NK-92 (cell line): ENCODE measurements around the gene ARHGEF19.
"Not testable (repeated sequence)": the region's sequence is repeated elsewhere in the genome, so short reads cannot be mapped to it uniquely, and the experiment has no call there.

Experiments
- DNase-seq: peaks from one replicate; lab custom pipeline; 2025; ENCODE audit not compliant: unreplicated experiment; lab: John Stamatoyannopoulos, UW

ARHGEF19 gene

DNA sequence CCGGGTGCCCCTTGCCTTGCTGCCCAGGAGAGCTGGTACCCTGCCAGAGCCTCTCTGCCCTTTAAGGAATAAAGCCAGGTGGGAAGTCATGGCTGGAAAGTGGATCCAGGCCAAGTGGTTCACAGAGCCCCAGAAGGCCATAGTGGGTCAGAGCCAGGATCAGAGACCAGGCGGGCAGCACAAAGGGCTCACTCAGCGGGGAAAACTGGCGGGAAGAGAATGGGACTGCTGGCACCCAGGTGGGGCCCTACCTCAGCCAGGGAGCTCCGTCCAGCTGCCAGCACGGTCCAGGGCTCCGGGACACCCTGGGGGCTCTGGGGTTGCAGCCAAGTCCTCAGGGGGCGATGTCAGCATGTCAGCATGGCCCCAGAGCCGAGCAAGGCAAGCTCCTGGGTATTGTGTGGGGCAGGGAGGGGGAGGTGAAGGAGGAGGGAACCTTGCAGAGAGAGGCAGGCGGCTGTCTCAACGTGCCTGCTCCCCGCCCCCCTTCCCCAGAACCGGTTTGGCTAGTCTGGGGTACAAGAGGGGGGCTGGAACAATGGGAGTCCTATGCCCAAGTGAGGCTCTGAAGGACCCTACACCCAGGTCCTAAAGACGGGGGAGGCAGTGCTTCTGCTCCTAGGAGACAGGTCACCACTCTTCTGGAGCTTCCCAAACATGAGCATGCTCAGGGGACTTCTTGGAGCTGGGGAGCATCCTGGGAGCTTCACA, at the start of gene ARHGEF19:
Gene ARHGEF19, minus strand, starts transcription at position 402 of the 711 bp plus-strand sequence. CDS start 3,598 bp downstream, outside the sequence.
- no peak for DNase-seq

DNA sequence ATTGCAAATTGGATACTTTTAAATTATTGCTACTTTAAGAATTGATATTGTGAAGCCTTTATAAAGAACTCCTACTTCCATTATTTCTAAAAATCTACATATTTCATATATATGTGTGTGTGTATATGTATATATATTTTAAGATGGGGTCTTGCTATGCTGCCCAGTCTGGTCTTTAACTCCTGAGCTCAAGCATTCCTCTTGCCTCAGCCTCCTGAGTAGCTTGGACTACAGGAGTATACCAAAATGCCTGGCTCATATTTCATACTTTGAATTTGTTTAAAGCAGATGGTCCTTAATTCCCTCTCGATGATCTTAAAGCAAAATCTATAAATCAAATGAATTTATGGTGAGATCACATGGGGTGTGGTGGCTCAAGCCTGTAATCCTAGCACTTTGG, 49.6 kb upstream of the ARHGEF19 start:
- DNase-seq, result no peak

DNA sequence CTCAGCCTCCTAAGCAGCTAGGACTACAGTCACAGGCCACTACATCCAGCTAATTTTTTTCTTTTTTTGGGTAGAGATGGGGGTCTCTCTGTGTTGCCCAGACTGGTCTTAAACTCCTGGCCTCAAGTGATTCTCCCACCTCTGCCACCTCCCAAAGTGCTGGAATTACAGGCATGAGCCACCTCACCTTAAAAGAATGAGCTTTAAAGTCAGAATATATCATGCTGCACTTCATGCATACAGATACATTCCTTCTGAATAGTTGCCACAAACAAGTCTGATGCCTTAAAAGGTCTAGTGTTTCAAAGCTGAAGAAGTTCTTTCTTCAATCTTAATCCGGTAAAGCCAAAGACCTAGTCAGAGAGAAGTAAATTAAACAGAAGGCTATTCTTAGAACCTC, 48.4 kb upstream of the ARHGEF19 start:
- no peak for DNase-seq

DNA sequence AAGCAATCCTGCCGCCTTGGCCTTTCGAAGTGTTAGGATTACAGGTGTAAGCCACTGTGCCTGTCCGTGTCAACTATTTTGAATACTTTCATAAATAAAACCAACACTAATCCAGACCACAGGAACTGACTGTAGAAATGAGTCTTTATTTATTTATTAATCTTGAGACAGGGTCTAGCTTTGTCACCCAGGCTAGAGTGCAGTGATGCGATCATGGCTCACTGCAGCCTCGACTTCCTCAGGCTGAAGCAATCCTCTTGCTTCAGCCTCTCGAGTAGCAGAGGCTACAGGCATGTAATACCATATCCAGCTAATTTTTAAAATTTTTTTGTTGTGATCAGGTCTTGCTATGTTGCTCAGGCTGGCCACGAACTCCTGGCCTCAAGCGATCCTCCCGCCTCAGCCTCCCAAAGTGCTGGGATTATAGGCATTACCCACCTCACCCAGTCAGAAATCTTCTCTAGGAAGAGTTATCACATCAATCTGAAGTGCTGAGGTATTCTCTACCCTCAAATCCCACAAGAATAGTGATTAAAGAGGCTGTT, 46.2 kb upstream of the ARHGEF19 start:
- DNase-seq, result no peak

DNA sequence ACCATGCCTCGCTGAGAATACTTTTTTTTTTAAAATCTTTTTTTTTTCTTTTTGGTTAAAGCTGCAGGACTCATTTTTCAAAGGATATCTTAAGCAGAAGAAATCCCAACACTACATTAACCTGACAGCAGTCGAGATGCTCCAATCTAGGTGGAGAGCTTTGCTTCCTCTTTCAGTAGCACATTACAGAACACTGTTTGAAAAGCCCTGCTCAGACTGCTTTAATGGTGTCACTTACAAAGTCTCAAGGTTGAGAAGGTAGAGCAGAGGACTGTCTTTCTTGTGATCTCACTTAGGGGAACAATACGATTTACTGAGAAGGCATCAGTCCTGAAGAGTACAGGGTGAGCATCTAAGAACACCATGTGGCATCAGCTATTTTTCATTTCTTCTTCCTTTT, 45.5 kb upstream of the ARHGEF19 start:
- DNase-seq, result no peak

DNA sequence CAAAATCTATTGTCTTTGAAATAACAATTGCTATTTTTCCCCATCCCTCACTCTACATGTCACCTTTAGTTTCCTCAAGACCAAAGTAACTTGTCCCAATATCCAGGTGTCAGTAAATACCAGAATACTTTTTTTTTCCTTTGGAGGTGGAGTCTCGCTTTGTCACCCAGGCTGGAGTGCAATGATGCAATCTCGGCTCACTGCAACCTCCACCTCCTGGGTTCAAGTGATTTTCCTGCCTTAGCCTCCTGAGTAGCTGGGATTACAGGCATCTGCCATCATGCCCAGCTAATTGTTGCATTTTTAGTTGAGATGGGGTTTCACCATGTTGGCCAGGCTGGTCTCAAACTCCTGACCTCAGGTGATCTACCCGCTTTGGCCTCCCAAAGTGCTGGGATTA, 45.1 kb upstream of the ARHGEF19 start:
- DNase-seq, result not testable (repeated sequence)

DNA sequence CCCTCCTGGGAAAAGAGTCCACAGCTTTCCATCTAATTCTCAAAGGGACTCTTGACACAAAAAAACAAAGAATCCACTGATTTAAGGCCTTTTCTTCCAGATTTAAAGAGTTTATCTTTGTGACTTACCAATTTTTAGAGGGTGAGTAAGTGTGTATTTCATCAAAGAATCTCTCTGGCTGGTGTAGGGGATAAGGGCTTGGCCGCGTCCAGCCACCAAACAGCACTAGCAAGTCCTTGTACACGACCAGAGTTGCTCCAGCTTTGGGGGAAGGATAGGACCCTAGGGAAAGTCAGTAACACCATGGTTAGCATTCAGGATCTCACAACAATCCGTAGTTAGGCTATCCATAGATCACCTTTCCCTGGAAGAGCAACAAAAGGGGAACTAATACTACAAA, 44.0 kb upstream of the ARHGEF19 start:
- no peak for DNase-seq

DNA sequence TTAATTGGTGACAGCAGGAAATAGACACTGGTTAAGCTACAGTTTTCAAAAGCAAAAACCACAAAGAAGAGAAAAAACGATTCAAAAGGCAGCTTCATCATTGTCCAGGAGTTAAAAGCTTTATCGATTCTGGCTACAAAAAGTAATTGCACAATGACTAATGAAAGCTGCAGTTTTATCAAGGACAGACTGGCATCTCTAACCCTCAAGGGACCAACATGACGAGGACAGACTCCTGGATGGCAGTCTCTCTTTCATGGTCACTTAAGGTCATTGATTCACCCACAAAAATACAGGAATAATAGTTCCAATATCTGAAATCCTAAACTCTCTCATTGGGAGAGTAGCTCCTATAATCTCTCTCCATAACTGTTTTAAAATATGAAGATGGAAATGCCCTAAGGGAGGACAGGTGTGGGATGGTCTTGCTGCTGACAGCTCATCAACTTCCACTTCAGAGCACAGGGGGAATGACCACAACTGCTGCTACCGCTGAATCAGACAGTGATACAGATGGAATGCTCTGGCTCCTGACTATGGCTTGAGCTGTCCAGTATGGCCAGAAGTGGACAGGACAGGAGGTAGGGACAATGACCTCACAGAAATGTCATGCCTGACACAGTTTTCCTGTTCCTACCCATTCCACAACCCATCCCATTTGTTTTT, 41.9 kb upstream of the ARHGEF19 start:
- DNase-seq, result no peak

DNA sequence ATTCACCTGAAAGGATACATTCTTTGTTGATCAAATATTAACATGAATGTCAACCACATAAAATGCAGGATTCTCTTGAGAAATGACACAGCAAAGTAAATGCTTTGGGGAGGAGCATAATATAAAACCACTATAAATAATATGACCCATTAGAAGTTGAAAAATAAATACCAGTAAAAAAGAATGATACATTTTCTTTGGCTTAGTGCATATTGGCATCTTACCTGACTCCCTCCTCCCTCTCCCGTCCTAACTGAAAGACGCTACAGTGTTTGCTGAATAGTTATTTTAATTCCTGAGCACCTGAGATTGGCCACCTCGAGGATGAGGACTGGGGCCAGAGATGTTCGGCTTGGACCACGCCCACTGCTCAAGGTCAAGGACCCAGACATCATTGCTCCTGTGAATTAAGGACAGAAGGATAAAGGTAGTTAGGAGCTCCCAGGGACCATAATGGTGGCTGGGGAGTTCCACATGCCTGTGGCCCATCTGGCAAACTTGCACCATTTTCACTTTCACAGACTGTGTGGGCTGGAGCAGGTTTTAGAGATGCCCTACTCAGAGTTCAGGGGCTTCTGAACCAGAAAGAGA, 41.0 kb upstream of the ARHGEF19 start:
- no peak for DNase-seq

DNA sequence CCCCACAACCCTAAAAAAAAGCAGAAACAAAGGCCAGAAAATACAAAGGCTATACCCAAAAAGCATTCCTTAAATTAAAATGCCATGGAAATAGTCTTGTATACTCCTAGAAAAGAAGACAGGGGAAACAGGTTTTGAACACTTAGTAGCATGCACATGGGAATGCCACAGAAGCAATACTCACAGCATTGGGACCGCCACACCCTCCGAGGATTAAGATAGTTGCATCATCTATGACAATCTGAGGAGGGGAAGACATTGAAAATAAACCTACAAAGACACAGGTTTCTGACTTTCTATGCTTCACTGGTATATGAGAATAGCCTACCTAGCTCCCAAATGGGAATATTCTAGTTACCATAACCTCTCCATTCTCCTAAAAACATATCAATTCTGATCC, 40.5 kb upstream of the ARHGEF19 start:
- DNase-seq, result no peak

DNA sequence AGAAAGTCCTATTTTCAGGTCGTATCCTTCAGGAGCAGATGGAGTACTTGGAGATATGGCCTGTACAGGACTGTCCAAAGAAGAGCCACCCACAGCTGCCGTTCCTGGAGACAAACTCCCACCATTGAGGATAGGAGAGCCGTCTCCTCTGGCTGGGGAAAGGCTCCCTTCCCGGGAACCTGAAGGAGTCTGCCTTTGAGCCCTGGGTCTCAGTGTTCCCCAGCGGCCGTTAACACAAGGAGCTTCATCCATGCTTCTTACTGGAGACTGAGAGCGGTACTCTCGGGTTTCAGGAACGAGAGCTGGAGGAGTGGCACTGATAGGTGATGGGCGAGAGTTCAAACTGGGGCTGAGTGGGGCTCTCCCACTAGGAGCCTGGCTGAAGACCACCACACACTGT, 38.9 kb upstream of the ARHGEF19 start:
- DNase-seq, result no peak

DNA sequence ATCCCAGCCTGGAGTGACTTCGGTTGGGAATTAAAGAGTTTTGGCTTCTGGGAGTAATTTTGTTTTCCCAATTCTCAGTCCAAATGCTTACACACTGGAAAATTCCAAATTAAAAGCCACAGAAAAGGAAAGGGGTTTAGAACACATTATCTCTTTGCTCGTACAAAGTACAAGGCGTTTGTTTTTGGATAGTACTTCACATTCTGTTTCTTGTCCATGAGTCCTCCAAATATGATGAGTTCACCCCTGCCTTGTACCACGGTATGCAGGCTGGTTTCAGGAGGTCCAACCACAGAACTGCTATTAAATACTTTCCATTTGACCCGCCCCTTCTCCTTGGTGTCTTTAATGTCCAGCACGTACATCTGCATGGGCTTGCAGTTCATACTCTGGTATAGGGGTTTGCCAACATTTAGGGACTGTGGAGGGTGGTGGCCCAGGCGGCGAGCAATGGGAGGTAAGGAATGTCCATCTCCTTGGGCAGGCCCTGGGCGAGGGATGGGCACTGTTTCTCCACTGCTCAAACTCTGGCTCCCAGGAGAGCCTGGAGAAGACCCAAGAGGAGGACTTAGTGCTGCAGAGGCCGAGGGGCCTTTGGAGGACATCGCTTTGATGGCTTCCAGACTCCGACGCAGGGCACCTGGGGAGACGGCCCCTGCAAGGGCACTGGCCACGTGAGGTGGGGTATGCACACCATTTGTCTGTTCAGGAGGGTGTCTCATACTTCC, 38.2 kb upstream of the ARHGEF19 start:
- no peak for DNase-seq

DNA sequence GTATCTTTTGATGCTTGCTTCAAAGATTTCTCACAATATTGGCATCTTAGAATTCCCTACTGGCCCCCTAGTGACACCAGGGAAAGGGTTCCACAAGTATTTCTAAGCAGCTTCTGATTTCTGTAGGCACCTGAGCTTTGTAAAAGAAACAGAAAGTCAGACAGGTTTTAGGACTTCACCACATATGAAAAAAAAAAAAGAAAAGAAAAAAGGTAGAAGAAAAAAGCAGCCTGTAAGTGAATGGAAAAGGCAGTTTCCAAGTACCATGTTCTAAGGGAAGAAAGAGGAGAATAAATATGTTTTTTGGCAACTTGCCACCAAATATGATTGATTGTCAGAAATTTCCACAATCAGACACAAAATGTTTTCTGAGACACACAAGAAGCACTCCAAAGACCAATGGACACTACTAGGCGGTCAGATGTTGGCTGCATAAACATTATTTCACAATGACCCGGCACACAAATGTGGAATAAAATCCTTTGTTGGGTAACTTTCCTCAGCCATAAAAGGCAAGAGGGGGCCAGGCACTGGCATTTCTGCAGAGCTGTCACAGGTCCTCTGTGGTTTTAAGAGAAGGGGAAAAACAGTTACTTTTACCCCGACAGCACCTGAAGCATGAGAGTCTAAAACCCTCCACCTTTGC, 37.3 kb upstream of the ARHGEF19 start:
- DNase-seq, result no peak

DNA sequence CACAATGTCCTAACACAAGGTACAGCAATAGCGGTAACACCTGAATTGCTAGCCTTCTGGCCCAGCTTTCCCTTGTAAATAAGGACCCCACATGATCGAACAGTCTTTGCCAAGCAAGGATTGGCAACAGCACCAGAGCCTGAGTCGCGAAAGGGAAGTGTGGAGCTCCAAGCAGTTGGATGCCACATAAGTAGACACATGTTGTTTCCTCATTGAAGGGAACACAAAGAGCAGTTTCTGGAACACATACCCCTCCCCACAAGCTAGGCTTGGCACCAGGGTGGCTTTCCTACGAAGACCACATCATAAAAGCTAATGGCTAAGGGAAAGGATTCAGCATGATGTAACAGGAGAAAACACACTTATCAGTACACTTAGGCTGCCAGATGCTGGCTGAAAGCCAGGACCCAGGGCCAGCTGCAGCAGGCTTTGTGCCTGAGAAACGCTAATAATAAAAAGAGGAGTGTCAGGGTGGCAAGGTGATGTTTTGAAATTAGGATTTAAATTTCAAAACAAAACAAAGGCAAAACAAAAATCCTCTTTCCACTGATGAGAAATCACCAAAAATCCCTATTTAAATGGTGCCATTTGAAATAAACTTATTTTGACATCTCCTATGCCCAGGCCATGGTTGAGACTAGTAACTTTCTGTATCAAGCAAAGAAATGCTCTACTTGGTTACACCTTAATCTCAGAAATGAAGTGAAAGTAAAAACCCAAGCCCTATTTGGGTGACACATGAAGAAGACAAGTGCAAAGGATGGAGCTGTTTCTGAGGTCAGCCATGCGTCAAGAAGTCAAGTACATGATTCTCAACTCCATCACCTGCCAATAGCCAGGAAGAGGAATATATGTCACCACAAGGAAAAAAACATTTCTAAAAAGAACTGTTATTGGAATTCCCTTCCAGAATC, 36.4 kb upstream of the ARHGEF19 start:
- DNase-seq, result no peak

DNA sequence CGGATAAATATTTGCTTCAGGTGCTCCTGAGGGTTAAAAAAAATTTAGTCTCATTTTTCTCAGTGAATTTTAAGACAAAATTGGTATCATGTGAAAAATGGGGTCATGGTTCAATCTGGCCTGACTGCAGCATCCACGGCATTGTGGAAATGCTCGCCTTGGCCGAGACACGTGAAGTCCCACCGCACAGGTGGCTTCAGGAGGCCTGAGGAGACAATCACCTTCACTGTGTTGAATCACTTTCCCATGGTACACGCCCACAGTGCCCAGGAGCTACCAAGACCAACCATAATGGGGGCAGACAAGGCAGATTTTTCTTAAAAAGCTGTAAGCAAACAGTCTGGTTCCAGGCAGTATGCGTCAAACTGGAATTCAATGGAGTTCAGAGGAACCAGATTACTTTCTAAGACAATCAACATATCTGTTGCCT, 35.6 kb upstream of the ARHGEF19 start:
- no peak for DNase-seq

DNA sequence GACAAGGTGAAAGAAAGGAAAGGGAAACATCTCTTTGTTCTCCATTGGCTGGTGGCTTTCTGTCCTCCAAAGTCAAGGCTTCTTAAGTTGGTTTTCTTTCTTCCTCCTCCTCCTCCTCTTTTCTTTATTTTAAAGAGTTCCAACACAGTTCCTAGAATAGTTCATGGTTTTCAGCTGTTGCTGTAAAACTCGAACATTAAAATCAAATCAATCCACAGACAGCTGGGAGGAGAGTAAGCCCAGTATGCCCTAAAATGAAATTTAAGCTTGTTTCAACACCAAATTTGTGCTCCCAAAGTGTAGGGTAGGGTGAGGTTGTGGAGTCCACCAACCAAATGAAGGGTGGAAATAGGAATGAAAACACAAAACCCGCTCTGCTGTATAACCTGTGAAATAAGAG, 35.0 kb upstream of the ARHGEF19 start:
- DNase-seq, result no peak

DNA sequence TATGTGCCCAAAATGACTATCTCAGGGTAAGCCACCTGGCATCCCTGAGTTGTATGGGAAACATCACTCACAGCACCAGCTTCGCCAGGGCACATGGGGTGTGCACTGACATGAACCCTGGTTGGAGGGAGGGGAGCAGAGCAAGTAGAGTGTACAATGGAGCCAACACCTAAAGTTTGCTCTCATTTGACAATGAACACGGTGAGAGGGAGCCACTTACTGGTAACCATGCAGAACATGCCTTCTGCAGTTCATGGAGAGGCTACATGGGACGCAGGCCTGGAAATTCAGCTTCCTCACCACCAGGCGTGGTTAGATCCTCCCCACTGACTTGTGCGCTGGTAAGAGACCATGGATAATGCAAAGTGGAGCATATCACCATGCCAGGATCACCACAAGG, 34.5 kb upstream of the ARHGEF19 start:
- no peak for DNase-seq

DNA sequence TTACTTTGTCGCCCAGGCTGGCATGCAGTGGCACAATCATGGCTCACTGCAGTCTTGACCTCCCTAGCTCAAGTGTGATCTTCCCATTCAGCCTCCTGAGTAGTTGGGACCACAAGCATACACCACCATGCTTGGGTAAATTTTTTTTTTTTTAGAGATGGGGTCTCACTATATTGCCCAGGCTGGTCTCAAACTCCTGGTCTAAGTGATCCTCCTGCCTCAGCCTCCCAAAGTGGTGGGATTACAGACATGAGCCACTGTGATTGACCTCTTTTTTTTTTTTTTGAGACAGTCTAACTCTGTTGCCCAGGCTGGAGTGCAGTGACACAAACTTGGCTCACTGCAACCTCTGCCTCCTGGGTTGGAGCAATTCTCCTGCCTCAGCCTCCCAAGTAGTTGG, 33.8 kb upstream of the ARHGEF19 start:
- not testable (repeated sequence) for DNase-seq

DNA sequence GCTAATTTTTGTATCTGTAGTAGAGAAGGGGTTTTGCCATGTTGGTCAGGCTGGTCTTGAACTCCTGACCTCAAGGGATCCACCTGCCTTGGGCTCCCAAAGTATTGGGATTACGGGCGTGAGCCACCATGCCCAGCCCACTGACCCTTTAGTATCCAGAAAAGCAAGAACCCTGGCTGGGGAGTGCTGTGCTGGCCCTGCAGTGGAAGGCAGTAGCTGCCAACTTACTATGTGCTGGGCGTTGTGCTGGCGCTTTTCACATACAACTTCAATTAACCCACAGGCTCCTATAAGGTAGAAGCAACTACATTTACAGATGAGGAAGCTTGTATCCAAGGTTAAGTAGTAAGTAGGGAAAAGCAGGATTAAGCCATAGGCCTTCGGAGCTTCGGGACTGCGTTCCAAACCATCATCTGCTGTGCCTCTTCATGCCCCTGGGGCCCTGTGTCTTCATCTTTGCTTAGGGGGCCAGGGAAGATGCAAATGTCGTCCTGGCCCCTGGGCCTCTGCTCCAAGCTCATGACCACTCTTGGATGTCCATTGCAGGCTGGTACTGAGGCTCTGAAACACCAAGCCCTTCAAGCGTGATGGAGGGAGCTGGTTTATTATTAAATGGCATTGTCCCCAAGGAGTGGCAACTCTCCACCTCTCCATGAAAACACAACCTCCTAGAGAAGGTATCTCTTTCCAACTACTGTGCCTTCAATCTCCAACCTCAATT, 33.2 kb upstream of the ARHGEF19 start:
- no peak for DNase-seq
